Measurements from ENCODE around the gene PLCL2.

GRCh38 chr3:17075358-17075757 lies 190.6 kb downstream of the PLCL2 start:
- no peak for TF ChIP-seq EZH2 (IDR thresholded peaks at IDR 0.05)
- TF ChIP-seq POLR2AphosphoS5 (IDR thresholded peaks at IDR 0.05; ENCODE audit: borderline replicate concordance, low read depth, low read length), result no peak

All from SK-N-MC (cell line).